Hepatocyte (in vitro differentiated cells): ENCODE measurements around the gene MYH13.

Experiments
- CTCF ChIP-seq: fragments of 200-600 bp; sonication (generic); IDR thresholded peaks from 2 replicates; pipeline ENCODE4 v1.5.1; 2016; ENCODE audit warnings: antibody characterized with exemption, mild to moderate bottlenecking; ENCODE audit not compliant: poor library complexity
- EZH2 ChIP-seq: fragments of 200-600 bp; sonication (generic); IDR thresholded peaks from 2 replicates; pipeline ENCODE4 v1.6.1; 2016; ENCODE audit warnings: antibody characterized with exemption, mild to moderate bottlenecking, borderline replicate concordance
- EZH2phosphoT487 ChIP-seq: fragments of 200-600 bp; sonication (generic); IDR thresholded peaks from one replicate; pipeline ENCODE4 v1.6.1; 2018; ENCODE audit warnings: antibody characterized with exemption, mild to moderate bottlenecking, low read depth, moderate library complexity; ENCODE audit not compliant: unreplicated experiment, severe bottlenecking

- peak; percentile 53 for TF ChIP-seq CTCF
- no peak for TF ChIP-seq EZH2
- no peak for TF ChIP-seq EZH2phosphoT487
Observed at GRCh38 chr17:10316801-10317542, 55.8 kb downstream of the MYH13 start.
